ENCODE data around the gene ONECUT1. TPM values are rescaled to one million over a fixed set of nuclear protein-coding genes. Genes with fewer than 3 reads are reported as not detected.

The ONECUT1 gene
- total RNA-seq, 1 donor from 2014 or later, result 0.32 TPM

- Mint-ChIP-seq H3K36me3 (ENCODE audit: low read depth, unreplicated experiment) (no peaks in the 10 kb centered on the region), H3K27me3 (ENCODE audit: low read depth, unreplicated experiment) (peaks cover 84% of the 10 kb centered on the region), H3K4me3 (ENCODE audit: unreplicated experiment) (no peak overlapping the region), H3K27ac (ENCODE audit: unreplicated experiment) (no peak overlapping the region), H3K4me1 (ENCODE audit: low read depth, unreplicated experiment) (peaks cover 3% of the 10 kb centered on the region), H3K9me3 (ENCODE audit: unreplicated experiment) (peaks cover 8% of the 10 kb centered on the region)
- Histone ChIP-seq H3K4me2 (ENCODE audit: low read length) (no peak overlapping the region), H3K9ac (ENCODE audit: low read length) (no peak overlapping the region), H3K27ac (ENCODE audit: low read depth, low read length) (no peak overlapping the region), H3K79me2 (ENCODE audit: insufficient read depth, low read length) (no peaks in the 10 kb centered on the region), H2AFZ (ENCODE audit: low read depth, low read length) (no peak overlapping the region), H4K20me1 (ENCODE audit: insufficient read depth, low read length) (no peaks in the 10 kb centered on the region), H3K36me3 (ENCODE audit: insufficient read depth, low read length) (no peaks in the 10 kb centered on the region), H3K4me1 (ENCODE audit: insufficient read depth, low read length) (no peaks in the 10 kb centered on the region), H3K9me3 (ENCODE audit: insufficient read depth, low read depth, low read length) (peaks cover 3% of the 10 kb centered on the region), H3K27me3 (ENCODE audit: insufficient read depth, low read length) (peaks cover 91% of the 10 kb centered on the region), H3K4me3 (ENCODE audit: insufficient read depth, low read depth, low read length) (no peak overlapping the region)
- TF ChIP-seq CTCF (IDR thresholded peaks at IDR 0.05; ENCODE audit: insufficient read depth, low read depth, low read length), result no peak
- TF ChIP-seq EZH2 (IDR thresholded peaks at IDR 0.05; ENCODE audit: insufficient read depth, low read length), result no peak
- FAIRE-seq (no peak), DNase-seq (ENCODE audit: low read depth) (no peak)
These were observed 11.6 kb upstream of the ONECUT1 start for GRCh38 chr15:52801748-52802085.

GRCh38 chr15:52800828-52801747, 11.0 kb upstream of the ONECUT1 start:
- H3K36me3 ChIP-seq (ENCODE audit: insufficient read depth, low read length), result no peaks in the 10 kb centered on the region
- Mint-ChIP-seq H3K4me3 (ENCODE audit: unreplicated experiment) (no peak overlapping the region), H3K27ac (ENCODE audit: unreplicated experiment) (no peak overlapping the region), H3K9me3 (ENCODE audit: unreplicated experiment) (peaks cover 8% of the 10 kb centered on the region), H3K4me1 (ENCODE audit: low read depth, unreplicated experiment) (peaks cover 3% of the 10 kb centered on the region), H3K36me3 (ENCODE audit: low read depth, unreplicated experiment) (no peaks in the 10 kb centered on the region), H3K27me3 (ENCODE audit: low read depth, unreplicated experiment) (peaks cover 85% of the 10 kb centered on the region)
- no peak overlapping the region for H3K9ac ChIP-seq (ENCODE audit: low read length)
- peaks cover 91% of the 10 kb centered on the region for H3K27me3 ChIP-seq (ENCODE audit: insufficient read depth, low read length)
- TF ChIP-seq CTCF (IDR thresholded peaks at IDR 0.05; ENCODE audit: insufficient read depth, low read depth, low read length) (no peak), EZH2 (IDR thresholded peaks at IDR 0.05; ENCODE audit: insufficient read depth, low read length) (peak; percentile 39)
- FAIRE-seq (no peak), DNase-seq (ENCODE audit: low read depth) (no peak)
- no peak overlapping the region for H3K4me2 ChIP-seq (ENCODE audit: low read length)
- no peaks in the 10 kb centered on the region for H3K4me1 ChIP-seq (ENCODE audit: insufficient read depth, low read length)
- no peak overlapping the region for H3K27ac ChIP-seq (ENCODE audit: low read depth, low read length)
- no peaks in the 10 kb centered on the region for H3K79me2 ChIP-seq (ENCODE audit: insufficient read depth, low read length)
- no peak overlapping the region for H3K4me3 ChIP-seq (ENCODE audit: insufficient read depth, low read depth, low read length)
- no peaks in the 10 kb centered on the region for H4K20me1 ChIP-seq (ENCODE audit: insufficient read depth, low read length)
- no peak overlapping the region for H2AFZ ChIP-seq (ENCODE audit: low read depth, low read length)
- peaks cover 6% of the 10 kb centered on the region for H3K9me3 ChIP-seq (ENCODE audit: insufficient read depth, low read depth, low read length)
